Fibroblast of skin of right quadriceps (primary cell): ENCODE measurements around the gene SETDB1.

ENCODE experiments used
- DNase-seq: peaks from one replicate; pipeline ENCODE4 v3.0.0-alpha.2; 2013

Gene SETDB1

DNA sequence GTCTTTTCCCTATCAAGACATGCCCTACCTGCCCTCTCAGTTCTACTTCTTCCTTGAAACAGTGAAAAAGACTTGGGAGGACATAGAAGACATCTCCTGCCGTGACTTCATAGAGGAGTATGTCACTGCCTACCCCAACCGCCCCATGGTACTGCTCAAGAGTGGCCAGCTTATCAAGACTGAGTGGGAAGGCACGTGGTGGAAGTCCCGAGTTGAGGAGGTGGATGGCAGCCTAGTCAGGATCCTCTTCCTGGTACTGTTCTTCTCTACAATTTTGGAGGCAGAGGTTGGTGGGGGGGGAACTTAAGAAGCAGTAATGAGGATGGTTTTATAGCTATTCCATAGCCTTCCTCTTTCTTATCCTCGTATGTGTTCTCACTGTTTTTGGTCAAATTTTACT lies 18.7 kb downstream of the SETDB1 start:
- DNase-seq, result no peak

- no peak for DNase-seq
Observed at GRCh38 chr1:150954708-150955107, 28.5 kb downstream of the SETDB1 start.

DNA sequence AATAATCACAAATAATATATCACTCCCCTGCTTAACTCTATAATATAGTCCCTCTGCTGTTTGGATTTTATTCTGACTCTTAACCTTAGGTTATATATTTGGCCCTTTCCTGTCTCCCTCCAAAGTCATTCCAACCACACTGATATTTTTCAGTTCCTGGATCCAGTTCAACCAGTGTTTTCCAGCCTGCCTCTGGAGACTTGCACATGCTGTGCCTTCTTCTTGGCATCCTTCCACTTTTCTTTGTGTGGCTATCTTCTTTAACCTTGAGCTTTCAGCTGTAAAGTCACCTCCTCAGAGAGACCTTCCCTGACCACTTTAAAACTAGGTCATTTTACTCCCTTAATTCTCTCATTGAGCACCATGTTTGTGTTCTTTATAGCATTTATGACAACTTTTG lies 29.1 kb downstream of the SETDB1 start:
- no peak for DNase-seq

DNA sequence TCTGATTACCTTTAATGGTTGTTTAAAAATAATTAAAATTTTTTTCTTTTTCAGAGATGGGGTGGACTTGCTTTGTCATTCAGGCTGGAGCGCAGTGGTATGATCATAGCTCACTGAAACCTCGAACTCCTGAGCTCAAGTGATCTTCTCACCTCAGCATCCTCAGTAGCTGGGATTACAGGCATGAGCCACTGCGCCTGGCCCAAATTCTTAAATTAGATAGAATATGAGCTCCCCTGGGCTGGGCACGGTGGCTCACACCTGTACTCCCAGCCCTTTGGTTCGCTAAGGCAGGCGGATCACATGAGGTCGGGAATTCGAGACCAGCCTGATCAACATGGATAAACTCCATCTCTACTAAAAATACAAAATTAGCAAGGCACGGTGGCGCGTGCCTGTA lies 31.5 kb downstream of the SETDB1 start:
- no peak for DNase-seq

- DNase-seq, result no peak
Observed at GRCh38 chr1:150960646-150961045, 34.5 kb downstream of the SETDB1 start.

- DNase-seq, result no peak
Observed at GRCh38 chr1:150961756-150962155, 35.6 kb downstream of the SETDB1 start.

GRCh38 chr1:150963321-150964163 lies 37.4 kb downstream of the SETDB1 start:
- no peak for DNase-seq

DNA sequence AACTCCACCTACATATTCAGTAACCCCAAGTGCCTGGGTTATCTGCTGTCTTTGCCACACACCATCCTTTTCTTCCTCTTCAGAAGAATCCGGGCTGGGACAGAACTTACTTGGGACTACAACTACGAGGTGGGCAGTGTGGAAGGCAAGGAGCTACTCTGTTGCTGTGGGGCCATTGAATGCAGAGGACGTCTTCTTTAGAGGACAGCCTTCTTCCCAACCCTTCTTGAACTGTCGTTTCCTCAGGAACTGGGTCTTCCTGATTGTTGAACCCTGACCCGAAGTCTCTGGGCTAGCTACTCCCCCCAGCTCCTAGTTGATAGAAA lies 38.0 kb downstream of the SETDB1 start:
- no peak for DNase-seq

GRCh38 chr1:150965605-150966004 lies 39.4 kb downstream of the SETDB1 start:
- no peak for DNase-seq

DNA sequence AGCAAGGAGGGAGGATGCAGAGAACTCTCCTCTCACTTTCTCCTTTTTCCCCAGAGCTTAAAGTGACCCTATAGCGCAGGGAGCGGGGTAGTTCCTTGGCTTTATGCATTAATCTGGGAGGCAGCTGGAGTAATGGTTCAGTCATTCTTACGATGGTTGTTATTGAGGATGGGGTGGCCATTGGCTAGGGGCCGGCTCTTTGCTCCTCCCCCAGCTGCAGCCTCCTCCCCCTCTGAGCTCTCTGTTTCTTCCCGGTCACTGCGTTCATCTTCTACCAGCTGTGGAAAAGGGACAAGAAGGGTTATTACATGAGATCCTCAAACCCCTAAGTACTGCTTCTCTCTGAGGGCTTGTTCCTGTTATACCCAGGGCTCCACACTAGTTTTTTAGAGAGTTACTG lies 39.8 kb downstream of the SETDB1 start:
- no peak for DNase-seq

DNA sequence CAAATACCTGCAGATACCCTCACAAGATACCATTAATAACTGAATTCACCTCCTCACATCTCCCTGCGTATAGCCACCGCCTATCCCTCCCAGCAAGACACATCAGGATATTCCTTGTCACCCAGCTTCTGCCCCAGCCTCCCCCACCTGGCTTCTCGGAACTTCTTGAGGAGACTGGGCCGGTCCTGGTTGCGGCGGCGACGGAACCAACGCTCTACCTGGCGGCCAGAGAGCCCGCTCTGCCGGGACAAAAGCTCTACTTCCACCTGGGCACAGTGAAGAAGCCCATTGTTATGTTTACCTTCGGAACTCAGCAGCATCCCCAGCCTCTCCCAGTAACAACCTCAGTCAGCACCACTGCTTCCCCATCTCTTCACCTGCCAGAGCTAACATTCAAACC lies 41.8 kb downstream of the SETDB1 start:
- DNase-seq, result no peak

DNA sequence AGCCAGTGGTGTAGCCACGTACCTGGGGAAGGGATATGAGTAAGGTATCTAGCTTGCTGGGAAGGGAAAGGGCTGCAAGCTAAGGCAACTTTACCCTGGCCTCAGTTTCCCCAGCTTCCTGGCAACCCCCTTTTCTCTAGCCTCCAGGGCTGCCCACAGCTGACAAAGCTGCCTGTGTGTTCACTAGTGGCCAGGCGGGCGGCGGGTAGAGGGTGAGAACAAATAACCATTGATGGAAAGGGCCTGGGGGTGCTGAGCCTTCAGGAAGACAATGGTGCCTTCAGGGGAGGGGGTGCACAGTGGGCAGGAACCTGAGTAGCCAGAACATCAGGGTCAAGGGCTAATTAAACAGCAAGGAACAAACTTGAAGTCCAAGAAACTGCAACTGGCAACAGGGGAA lies 42.3 kb downstream of the SETDB1 start:
- DNase-seq, result no peak

DNA sequence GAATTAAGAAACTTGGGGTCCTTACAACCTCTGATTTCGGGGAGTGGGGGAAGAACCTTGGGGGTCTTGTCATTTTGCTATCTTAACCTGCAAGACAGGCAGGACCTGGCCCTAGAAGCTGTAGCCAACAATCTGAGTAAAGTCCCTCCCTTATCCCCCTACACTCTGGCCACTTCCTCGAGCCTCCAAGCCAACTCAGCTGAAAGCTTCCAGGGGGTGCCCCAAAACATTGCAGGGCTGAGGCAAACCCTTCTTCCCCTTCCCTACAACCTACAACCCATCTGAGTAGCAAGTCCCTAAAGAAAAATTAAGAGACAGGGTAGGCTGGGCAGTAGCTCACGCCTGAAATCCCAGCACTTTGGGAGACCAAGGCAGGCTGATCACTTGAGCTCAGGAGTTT lies 43.5 kb downstream of the SETDB1 start:
- no peak for DNase-seq

DNA sequence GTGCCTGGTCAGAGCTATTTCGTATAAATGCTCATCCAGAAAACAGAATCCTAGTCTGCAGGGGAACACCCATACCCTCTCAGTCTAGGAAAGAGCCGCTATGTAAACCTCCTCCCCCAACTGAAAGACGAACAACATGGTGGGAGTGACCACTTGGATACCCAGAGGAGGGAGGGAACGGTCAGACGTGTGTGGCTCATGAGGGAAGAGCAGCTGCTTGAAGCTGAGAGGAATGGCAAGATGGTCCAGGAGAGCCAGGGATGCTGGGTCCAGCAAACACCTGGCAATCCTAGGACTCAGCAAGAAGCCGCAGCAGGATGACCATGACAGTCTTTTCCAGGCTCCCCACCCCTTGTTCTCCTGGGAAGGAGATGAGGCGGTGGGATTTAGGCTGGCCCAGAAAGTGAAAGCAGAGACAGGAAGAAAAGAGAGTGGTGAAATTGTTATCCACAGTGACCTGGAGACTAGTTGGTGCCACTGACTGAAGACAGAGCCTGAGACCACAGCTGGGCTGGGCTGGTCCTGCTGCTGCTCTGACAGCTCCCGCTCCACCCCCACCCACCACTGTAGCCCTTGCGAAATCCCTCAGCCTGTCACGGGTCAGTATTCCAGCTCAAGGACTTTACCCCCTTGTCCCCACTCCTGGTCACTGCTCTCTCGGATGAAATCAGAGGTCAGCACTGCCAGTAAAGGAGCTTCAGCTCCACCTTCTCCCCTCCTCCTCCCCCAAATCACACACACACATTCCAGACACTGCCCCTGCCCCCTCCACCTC lies 44.8 kb downstream of the SETDB1 start:
- DNase-seq, result no peak

- DNase-seq, result no peak
Observed at GRCh38 chr1:150971583-150972416, 45.6 kb downstream of the SETDB1 start.

DNA sequence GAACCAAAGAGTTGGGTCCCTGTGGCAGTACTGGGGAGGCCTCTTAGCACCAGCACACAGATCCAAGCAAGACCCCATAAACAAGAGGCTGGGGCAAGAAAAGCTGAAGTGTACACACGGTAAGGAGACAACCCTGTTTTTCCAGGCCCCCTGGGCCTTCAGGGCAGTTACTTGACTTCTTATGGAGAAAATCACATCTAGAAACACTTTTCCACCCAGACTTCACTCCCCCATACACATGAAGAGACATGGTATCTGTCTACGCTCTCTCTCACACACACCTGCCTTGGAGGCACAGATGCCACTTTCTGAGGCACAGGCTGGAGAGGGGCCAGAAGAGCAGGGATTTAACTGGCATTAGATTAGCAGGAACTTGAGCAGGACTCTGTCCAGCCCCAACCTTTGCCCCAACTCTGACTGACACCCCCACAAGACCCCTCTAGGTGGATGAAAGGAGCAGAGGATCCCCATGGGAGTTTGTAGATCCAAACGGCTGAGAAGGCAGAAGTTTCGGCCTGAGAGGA lies 46.3 kb downstream of the SETDB1 start:
- no peak for DNase-seq

DNA sequence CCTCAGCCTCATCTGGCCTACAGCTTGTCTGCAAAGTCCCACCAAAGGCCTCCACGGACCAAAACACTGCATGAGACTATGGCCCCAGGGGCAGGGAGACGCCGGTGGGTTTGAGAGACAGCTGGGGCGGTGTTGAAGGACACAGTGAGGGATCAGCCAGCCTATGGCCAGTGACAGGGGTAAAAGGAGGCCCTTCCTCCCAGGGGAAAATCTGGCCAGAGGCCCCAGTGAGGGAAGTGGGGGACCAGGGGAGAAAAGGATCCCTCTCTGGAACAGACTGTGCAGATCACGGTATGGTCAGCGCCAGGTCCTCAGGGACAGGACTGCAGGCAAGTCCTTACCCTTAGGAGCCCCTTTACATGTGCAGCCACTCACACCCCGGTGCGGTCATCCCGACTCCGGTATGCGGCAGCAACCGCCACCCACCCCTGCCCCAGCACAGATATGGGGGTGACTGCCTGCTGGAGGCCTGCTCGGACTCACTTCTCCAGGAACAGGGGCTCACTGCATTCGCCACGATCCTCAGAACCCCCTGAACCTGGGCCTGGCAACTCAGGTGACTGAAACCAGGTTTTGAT lies 47.2 kb downstream of the SETDB1 start:
- DNase-seq, result no peak

GRCh38 chr1:150973836-150974579 lies 47.8 kb downstream of the SETDB1 start:
- peak; percentile 32 for DNase-seq

DNA sequence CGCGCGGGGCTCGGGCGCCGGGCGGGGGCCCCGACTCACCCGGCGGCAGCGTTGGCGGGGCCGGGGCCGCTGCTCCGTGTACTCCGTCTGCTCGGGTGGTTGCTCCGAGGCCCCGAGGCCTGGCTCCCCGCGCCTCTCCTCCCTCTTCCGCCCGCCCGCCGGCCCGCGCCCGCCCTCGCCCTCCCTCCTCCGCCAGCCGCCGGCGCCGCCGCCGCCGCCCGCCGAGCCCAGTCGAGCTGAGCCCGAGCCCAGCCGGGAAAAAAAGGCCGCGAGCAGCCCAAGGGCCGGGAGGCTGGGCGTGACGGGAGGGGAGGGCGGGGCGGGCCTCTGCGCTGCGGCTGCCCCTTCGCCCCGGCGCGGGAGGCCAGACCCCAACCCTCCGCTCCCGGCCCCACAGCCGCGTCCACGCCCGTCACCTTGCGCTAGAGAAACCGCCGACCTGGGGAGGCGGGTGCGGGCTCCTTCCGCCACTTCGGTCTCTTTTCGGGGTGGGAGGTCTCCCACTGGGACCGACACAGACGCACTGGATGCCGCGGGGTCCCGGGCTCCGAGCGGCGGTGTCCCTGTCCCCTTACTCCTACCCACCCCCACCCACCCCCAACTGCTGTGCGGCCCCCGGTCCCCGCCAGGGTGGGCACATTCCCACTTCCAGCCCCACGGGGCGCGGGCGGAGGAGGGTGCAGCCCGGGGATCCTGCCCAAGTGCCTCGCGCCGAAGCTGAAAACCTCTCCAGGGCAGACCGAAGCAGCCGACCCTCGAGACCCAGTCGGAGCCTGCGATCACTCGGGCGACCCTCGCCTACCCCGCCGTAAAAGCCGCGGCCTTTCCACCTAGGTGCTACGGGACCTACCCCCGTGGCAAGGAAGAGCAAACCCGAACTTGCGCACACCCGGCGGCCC lies 48.7 kb downstream of the SETDB1 start, which contains the start of gene CERS2:
Gene CERS2, minus strand, starts transcription at position 256 of the 899 bp plus-strand sequence. CDS start 5,745 bp downstream, outside the sequence.
- DNase-seq, result peak; percentile 84

DNA sequence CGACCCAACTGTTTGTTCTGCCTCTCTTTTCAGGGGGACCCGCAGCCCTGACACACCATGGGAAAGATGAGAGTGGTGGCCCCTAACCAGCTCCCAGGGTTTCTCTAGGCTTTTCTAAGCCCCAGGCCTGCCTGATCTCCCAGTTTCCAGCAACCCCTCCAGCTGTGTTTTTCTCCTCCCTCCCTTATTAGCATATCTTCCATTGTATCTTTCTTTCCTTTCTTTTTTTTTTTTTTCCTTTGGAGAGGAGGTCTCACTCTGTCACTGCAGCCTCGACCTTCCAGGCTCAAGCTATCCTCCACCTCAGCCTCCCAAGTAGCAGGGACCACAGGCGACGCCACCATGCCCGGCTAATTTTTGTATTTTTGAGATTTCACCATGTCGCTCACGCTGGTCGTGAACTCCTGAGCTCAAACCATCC lies 50.2 kb downstream of the SETDB1 start:
- no peak for DNase-seq
